ENCODE data around the gene VWCE. TPM values are rescaled to one million over a fixed set of nuclear protein-coding genes. Genes with fewer than 3 reads are reported as not detected.

VWCE gene
- total and polyA plus RNA-seq, 9 of the 15 experiments (the other 6 are each of a cell fraction or from before 2014, with no cell fraction given), result 0.06 to 1.6 (median 0.63) TPM; not detected in 1

- no peak for TF ChIP-seq ZNF318 (IDR thresholded peaks at IDR 0.05; ENCODE audit: borderline replicate concordance in 1 of 2, low read depth in 1 of 2)
- TF ChIP-seq ZNF780A (CRISPR knock-in tag; IDR thresholded peaks at IDR 0.05), result no peak
- TF ChIP-seq ZMIZ1 (IDR thresholded peaks at IDR 0.05; ENCODE audit: low read depth in 2 of 2, low read length in 2 of 2), result no peak
- no peak for TF ChIP-seq RFX1 (IDR thresholded peaks at IDR 0.05)
- TF ChIP-seq ZBTB12 (CRISPR knock-in tag; IDR thresholded peaks at IDR 0.05), result no peak
- TF ChIP-seq EWSR1 (IDR thresholded peaks at IDR 0.05; ENCODE audit: borderline replicate concordance, low read depth, partially characterized antibody), result no peak
- no peak for TF ChIP-seq TEAD4 (IDR thresholded peaks at IDR 0.05; ENCODE audit: low read length)
- TF ChIP-seq TEAD4 (CRISPR knock-in tag; IDR thresholded peaks at IDR 0.05; ENCODE audit: borderline replicate concordance), result no peak
- TF ChIP-seq FOXP4 (CRISPR knock-in tag; IDR thresholded peaks at IDR 0.05; ENCODE audit: borderline replicate concordance), result no peak
- no peak for TF ChIP-seq ZC3H11A (IDR thresholded peaks at IDR 0.05; ENCODE audit: low read depth, low read length)
- TF ChIP-seq EGR1 (conservative IDR thresholded peaks at IDR 0.05), result no peak
Measured at GRCh38 chr11:61336171-61336935, 41.2 kb upstream of the VWCE start (continued).
